Activated CD4-positive, alpha-beta T cell treated with anti-CD3 and anti-CD28 coated beads for 24 hours (primary cell): Measurements from ENCODE around the gene LCN2.

ENCODE experiments used
- DNase-seq, 2 donors: peaks; one replicate each; pipeline ENCODE4 v3.0.0-alpha.2; 2020; ENCODE audit warnings: low read depth in 2 of 2

LCN2 gene

GRCh38 chr9:128114326-128115186 lies 34.7 kb upstream of the LCN2 start:
- no peak for DNase-seq

GRCh38 chr9:128115187-128116103 lies 33.8 kb upstream of the LCN2 start:
- no peak for DNase-seq

GRCh38 chr9:128116104-128117083 lies 32.9 kb upstream of the LCN2 start:
- no peak for DNase-seq

- peak; percentile 98 to 100 for DNase-seq
Measured at GRCh38 chr9:128117613-128118471, 31.4 kb upstream of the LCN2 start.

GRCh38 chr9:128118472-128118857 lies 30.8 kb upstream of the LCN2 start:
- no peak for DNase-seq

GRCh38 chr9:128118971-128119665 lies 30.1 kb upstream of the LCN2 start:
- no peak for DNase-seq

GRCh38 chr9:128120061-128120740 lies 29.1 kb upstream of the LCN2 start:
- DNase-seq = no peak

GRCh38 chr9:128120741-128121465 lies 28.4 kb upstream of the LCN2 start:
- no peak for DNase-seq

GRCh38 chr9:128121466-128121810 lies 27.8 kb upstream of the LCN2 start:
- no peak for DNase-seq

- DNase-seq = no peak
Measured at GRCh38 chr9:128121924-128122808, 27.1 kb upstream of the LCN2 start.

GRCh38 chr9:128122809-128123175 lies 26.5 kb upstream of the LCN2 start:
- DNase-seq = no peak

GRCh38 chr9:128123451-128124080 lies 25.7 kb upstream of the LCN2 start:
- DNase-seq = no peak

- no peak for DNase-seq
Measured at GRCh38 chr9:128124451-128124850, 24.8 kb upstream of the LCN2 start.

- peak in 1 of 2 donors; percentile 31 for DNase-seq
Measured at GRCh38 chr9:128124873-128125579, 24.2 kb upstream of the LCN2 start.

- no peak for DNase-seq
Measured at GRCh38 chr9:128125580-128126354, 23.5 kb upstream of the LCN2 start.

GRCh38 chr9:128127568-128127989 lies 21.7 kb upstream of the LCN2 start, which contains the start of gene PTGES2:
PTGES2 (minus strand) TSS chr9:128127729; CDS start chr9:128127717, 12 bp downstream.
- DNase-seq = peak; percentile 57 to 69
